ENCODE results near the gene KRTAP10-5. TPM values are rescaled to one million over a fixed set of nuclear protein-coding genes. Genes with fewer than 3 reads are reported as not detected.

KRTAP10-5 gene
- polyA plus RNA-seq, 1 experiment: not detected

- Histone ChIP-seq H3K36me3 (ENCODE audit: control insufficient read depth, insufficient read depth, low read length) (no peaks in the 10 kb centered on the region), H3K4me3 (ENCODE audit: low read depth, low read length) (no peak overlapping the region), H3K27me3 (ENCODE audit: control insufficient read depth, insufficient read depth, low read length) (no peaks in the 10 kb centered on the region)
- no peak for DNase-seq (ENCODE audit: low read depth)
- POLR2A ChIA-PET: no interaction called here
- no peak for TF ChIP-seq CTCF (IDR thresholded peaks at IDR 0.05; ENCODE audit: insufficient read depth, low read depth, low read length)
- CTCF ChIA-PET: no interaction called here
Observed at GRCh38 chr21:44569861-44570517, 10.4 kb downstream of the KRTAP10-5 start.

- TF ChIP-seq CTCF (IDR thresholded peaks at IDR 0.05; ENCODE audit: insufficient read depth, low read depth, low read length): no peak
- Histone ChIP-seq H3K27me3 (ENCODE audit: control insufficient read depth, insufficient read depth, low read length) (no peaks in the 10 kb centered on the region), H3K4me3 (ENCODE audit: low read depth, low read length) (no peak overlapping the region), H3K36me3 (ENCODE audit: control insufficient read depth, insufficient read depth, low read length) (no peaks in the 10 kb centered on the region)
- POLR2A ChIA-PET: no interaction called here
- DNase-seq (ENCODE audit: low read depth): no peak
- CTCF ChIA-PET: no interaction called here
Observed at GRCh38 chr21:44568667-44569556, 11.5 kb downstream of the KRTAP10-5 start.

- CTCF ChIA-PET: no interaction called here
- H3K36me3 ChIP-seq (ENCODE audit: control insufficient read depth, insufficient read depth, low read length): no peaks in the 10 kb centered on the region
- no peak overlapping the region for H3K4me3 ChIP-seq (ENCODE audit: low read depth, low read length)
- no peak for DNase-seq (ENCODE audit: low read depth)
- no peaks in the 10 kb centered on the region for H3K27me3 ChIP-seq (ENCODE audit: control insufficient read depth, insufficient read depth, low read length)
- no peak for TF ChIP-seq CTCF (IDR thresholded peaks at IDR 0.05; ENCODE audit: insufficient read depth, low read depth, low read length)
- POLR2A ChIA-PET: no interaction called here
Observed at GRCh38 chr21:44568261-44568660, 12.1 kb downstream of the KRTAP10-5 start.

- ChIA-PET CTCF (no interaction called here), POLR2A (no interaction called here)
- Histone ChIP-seq H3K4me3 (ENCODE audit: low read depth, low read length) (no peak overlapping the region), H3K27me3 (ENCODE audit: control insufficient read depth, insufficient read depth, low read length) (no peaks in the 10 kb centered on the region), H3K36me3 (ENCODE audit: control insufficient read depth, insufficient read depth, low read length) (no peaks in the 10 kb centered on the region)
- no peak for TF ChIP-seq CTCF (IDR thresholded peaks at IDR 0.05; ENCODE audit: insufficient read depth, low read depth, low read length)
- DNase-seq (ENCODE audit: low read depth): no peak
Observed at GRCh38 chr21:44567481-44568171, 12.8 kb downstream of the KRTAP10-5 start.

- DNase-seq (ENCODE audit: low read depth): no peak
- POLR2A ChIA-PET: no interaction called here
- TF ChIP-seq CTCF (IDR thresholded peaks at IDR 0.05; ENCODE audit: insufficient read depth, low read depth, low read length): no peak
- H3K4me3 ChIP-seq (ENCODE audit: low read depth, low read length): no peak overlapping the region
- no peaks in the 10 kb centered on the region for H3K27me3 ChIP-seq (ENCODE audit: control insufficient read depth, insufficient read depth, low read length)
- CTCF ChIA-PET: no interaction called here
- no peaks in the 10 kb centered on the region for H3K36me3 ChIP-seq (ENCODE audit: control insufficient read depth, insufficient read depth, low read length)
Observed at GRCh38 chr21:44566403-44566802, 14.0 kb downstream of the KRTAP10-5 start.
